Fibroblast of the conjunctiva (primary cell): ENCODE results near the gene PREX1.

Experiments
- DNase-seq: peaks from one replicate; pipeline ENCODE4 v3.0.0-alpha.2; 2010; ENCODE audit warnings: low read depth

The PREX1 gene

GRCh38 chr20:48680650-48681049 lies 147.1 kb downstream of the PREX1 start:
- DNase-seq: no peak

GRCh38 chr20:48679599-48679998 lies 148.2 kb downstream of the PREX1 start:
- DNase-seq: no peak

GRCh38 chr20:48679011-48679410 lies 148.8 kb downstream of the PREX1 start:
- DNase-seq: no peak

GRCh38 chr20:48678421-48678820 lies 149.4 kb downstream of the PREX1 start:
- no peak for DNase-seq

- DNase-seq: no peak
Measured at GRCh38 chr20:48676795-48677460, 150.9 kb downstream of the PREX1 start.

- no peak for DNase-seq
Measured at GRCh38 chr20:48676125-48676524, 151.7 kb downstream of the PREX1 start.

- no peak for DNase-seq
Measured at GRCh38 chr20:48674461-48674860, 153.3 kb downstream of the PREX1 start.

- DNase-seq: no peak
Measured at GRCh38 chr20:48673507-48673906, 154.3 kb downstream of the PREX1 start.

GRCh38 chr20:48672324-48672723 lies 155.5 kb downstream of the PREX1 start:
- no peak for DNase-seq

GRCh38 chr20:48671141-48671540 lies 156.7 kb downstream of the PREX1 start:
- DNase-seq: no peak

GRCh38 chr20:48669946-48670605 lies 157.7 kb downstream of the PREX1 start:
- DNase-seq: no peak

GRCh38 chr20:48668451-48668946 lies 159.3 kb downstream of the PREX1 start:
- DNase-seq: peak; percentile 18

- no peak for DNase-seq
Measured at GRCh38 chr20:48667889-48668413, 159.8 kb downstream of the PREX1 start.

- DNase-seq: no peak
Measured at GRCh38 chr20:48667481-48667880, 160.3 kb downstream of the PREX1 start.

GRCh38 chr20:48665785-48666184 lies 162.0 kb downstream of the PREX1 start:
- no peak for DNase-seq

- DNase-seq: no peak
Measured at GRCh38 chr20:48662711-48663110, 165.1 kb downstream of the PREX1 start.

- no peak for DNase-seq
Measured at GRCh38 chr20:48661575-48662455, 166.0 kb downstream of the PREX1 start.

GRCh38 chr20:48660788-48661187 lies 167.0 kb downstream of the PREX1 start:
- DNase-seq: no peak

- peak; percentile 18 for DNase-seq
Measured at GRCh38 chr20:48659858-48660257, 167.9 kb downstream of the PREX1 start.

GRCh38 chr20:48658505-48658904 lies 169.3 kb downstream of the PREX1 start:
- no peak for DNase-seq

- DNase-seq: no peak
Measured at GRCh38 chr20:48658198-48658476, 169.7 kb downstream of the PREX1 start.

- peak; percentile 58 for DNase-seq
Measured at GRCh38 chr20:48657426-48658197, 170.2 kb downstream of the PREX1 start.
